ENCODE measurements around the gene ITPKC. TPM values are rescaled to one million over a fixed set of nuclear protein-coding genes. Genes with fewer than 3 reads are reported as not detected.

ITPKC gene
- total RNA-seq, 2 experiments from 2014 or later: 6.6 to 6.8 TPM

DNA sequence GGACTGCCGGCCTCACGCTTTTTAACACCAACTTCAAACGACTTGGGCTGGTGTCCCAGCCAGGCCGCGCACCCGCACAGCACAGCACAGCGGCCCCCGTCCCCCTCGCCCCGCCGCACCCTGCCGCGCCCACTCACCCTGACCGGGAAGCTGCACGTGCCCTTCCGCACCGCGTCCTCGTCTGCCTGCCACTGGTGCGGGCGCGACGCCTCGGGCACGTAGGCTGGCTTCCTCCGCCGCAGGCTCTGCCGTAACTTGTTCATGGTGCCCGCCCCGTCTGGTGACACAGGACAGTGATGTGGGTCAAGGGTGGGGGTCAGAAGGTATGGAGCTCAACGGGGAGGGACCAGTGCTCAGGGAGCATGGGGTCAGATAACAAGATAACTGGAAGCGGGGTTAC, 32.6 kb upstream of the ITPKC start:
- ChIA-PET POLR2A (no interaction called here), CTCF (interaction anchor here (0.6 kb wide), 1 partner anchor 97 kb away, joined by 3 read pairs; no protein-coding TSS in a partner anchor)
- Mint-ChIP-seq H3K27me3 (no peaks in the 10 kb centered on the region), H3K36me3 (ENCODE audit: low read depth) (peaks cover 6% of the 10 kb centered on the region), H3K4me3 (no peak overlapping the region), H3K4me1 (no peaks in the 10 kb centered on the region), H3K27ac (no peak overlapping the region), H3K9me3 (no peaks in the 10 kb centered on the region)
- no peak for DNase-seq

DNA sequence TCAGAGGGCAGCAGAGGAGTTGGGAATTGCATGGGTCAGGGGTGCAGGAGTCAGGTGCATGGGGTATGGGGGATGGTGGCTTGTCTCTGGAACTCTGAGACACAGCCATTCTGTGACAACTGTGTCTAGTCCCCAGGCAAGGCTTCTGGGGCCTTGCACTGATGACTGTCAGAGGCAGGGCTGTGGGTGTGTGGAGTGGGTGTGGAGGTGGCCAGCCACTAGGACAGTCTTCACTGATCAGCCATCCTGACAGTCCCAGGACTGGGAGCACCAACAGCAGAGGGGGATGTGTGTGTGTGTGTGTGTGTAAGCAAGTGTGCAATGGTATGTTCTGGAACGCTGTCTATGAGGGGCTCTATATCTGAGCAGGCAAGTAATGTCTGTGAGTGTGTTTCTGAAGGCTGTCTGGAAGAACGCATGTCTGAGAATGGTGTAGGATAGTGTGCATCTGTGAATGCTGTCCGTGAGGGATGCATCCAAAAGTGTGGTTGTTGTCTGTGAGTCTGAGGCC, 31.8 kb upstream of the ITPKC start:
- no peak overlapping the region for H3K4me3 Mint-ChIP-seq
- H3K9me3 Mint-ChIP-seq: no peaks in the 10 kb centered on the region
- ChIA-PET POLR2A (no interaction called here), CTCF (no interaction called here)
- H3K4me1 Mint-ChIP-seq: no peaks in the 10 kb centered on the region
- DNase-seq: no peak
- peaks cover 6% of the 10 kb centered on the region for H3K36me3 Mint-ChIP-seq (ENCODE audit: low read depth)
- no peak overlapping the region for H3K27ac Mint-ChIP-seq
- no peaks in the 10 kb centered on the region for H3K27me3 Mint-ChIP-seq

DNA sequence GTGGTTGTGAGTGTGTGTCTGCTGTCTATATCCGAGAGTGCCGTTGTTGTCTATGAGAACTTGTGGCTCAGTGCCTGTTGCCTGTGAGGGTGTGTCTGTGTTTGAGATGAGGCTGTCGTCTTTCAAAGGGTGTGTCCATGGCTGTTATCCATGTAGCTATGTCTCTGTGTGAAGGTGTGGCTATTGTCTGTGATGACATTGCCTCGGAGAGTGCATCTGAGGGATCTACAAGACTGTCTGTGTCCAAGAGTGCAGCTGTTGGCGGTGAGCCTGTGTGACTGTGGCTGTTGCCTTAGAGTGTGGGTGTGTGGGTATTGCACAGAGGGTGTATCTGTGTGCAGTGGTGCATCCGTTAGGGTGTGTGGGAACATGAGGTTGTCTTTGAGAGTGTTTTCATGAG, 31.3 kb upstream of the ITPKC start:
- H3K27me3 Mint-ChIP-seq: no peaks in the 10 kb centered on the region
- CTCF ChIA-PET: no interaction called here
- no peaks in the 10 kb centered on the region for H3K4me1 Mint-ChIP-seq
- no peak for DNase-seq
- no peaks in the 10 kb centered on the region for H3K9me3 Mint-ChIP-seq
- no peak overlapping the region for H3K27ac Mint-ChIP-seq
- peaks cover 6% of the 10 kb centered on the region for H3K36me3 Mint-ChIP-seq (ENCODE audit: low read depth)
- no peak overlapping the region for H3K4me3 Mint-ChIP-seq
- POLR2A ChIA-PET: no interaction called here

DNA sequence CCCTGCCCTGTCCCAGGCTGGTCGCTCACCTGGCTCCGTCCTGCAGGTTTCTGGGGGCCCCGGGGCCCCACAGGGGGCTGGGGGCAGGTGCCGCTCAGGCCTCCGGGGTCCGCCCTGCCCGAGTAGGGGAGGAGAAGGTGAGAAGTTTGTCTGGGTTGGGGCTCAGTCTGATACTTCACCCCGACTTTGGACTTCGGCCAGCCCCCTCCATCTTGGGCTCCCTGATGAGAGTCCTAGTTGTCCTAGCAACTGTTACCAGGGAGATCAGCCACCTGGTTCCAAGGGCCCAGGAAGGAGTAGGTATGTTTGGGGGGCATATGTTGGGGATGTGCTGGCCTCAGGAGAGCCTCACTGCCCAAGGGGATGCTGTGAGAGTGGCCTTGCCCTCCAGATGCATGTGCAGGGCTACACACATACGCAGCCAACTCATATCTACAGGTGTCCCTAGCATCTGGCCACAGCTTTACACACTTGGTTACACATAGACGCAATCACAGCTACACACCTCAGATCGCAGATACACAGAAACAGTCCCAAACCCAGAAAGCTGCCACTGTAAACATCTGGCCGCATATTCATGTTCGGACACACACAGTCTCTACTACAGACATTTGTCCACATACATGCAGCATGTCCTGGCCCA, 29.9 kb upstream of the ITPKC start:
- Mint-ChIP-seq H3K4me3 (no peak overlapping the region), H3K27ac (no peak overlapping the region), H3K36me3 (ENCODE audit: low read depth) (peaks cover 6% of the 10 kb centered on the region), H3K4me1 (peaks cover 2% of the 10 kb centered on the region), H3K27me3 (no peaks in the 10 kb centered on the region), H3K9me3 (no peaks in the 10 kb centered on the region)
- DNase-seq: no peak
- POLR2A ChIA-PET: no interaction called here
- CTCF ChIA-PET: no interaction called here

DNA sequence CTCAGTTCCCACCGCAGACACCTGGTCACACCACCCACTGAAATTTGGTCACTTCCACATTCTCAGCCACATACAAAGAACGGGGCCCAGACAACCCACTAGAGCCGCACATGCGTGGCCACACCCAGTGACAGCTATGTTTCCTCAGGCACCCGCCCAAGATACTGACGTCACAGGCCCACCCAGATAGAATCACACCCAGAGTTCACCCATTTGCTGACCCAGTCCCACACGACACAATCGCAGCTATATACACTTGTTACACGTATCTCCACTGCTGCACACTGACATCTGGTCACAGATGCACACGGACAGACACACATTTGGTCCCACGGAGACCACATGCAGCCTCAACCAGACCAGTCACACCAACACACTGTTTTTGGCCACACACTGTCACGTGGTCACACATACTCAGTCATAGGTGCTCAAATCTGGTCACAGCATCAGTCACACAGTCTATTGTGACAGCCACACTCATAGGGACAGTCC, 29.3 kb upstream of the ITPKC start:
- Mint-ChIP-seq H3K9me3 (no peaks in the 10 kb centered on the region), H3K27me3 (no peaks in the 10 kb centered on the region), H3K36me3 (ENCODE audit: low read depth) (peaks cover 6% of the 10 kb centered on the region), H3K27ac (no peak overlapping the region), H3K4me1 (peaks cover 2% of the 10 kb centered on the region), H3K4me3 (no peak overlapping the region)
- CTCF ChIA-PET: no interaction called here
- POLR2A ChIA-PET: no interaction called here
- DNase-seq: no peak

DNA sequence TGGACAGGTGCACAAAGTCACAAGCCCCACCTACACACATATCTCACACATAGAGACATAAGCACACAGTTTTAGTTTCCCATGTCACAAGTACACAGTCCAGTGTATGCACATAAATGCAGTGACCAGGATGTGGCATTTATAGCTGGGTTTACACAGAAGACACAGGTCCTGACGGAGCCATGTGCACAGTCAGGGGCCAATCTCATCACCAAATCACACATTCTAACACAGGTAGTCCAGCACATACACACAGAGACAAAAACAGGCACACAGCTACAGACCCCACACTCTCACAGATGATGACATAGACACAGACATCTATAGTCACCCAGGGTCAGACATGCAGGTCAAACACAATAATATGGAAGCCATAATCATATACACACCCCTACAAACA, 28.6 kb upstream of the ITPKC start:
- CTCF ChIA-PET: no interaction called here
- Mint-ChIP-seq H3K27ac (no peak overlapping the region), H3K4me1 (peaks cover 2% of the 10 kb centered on the region), H3K9me3 (no peaks in the 10 kb centered on the region), H3K27me3 (no peaks in the 10 kb centered on the region), H3K4me3 (no peak overlapping the region), H3K36me3 (ENCODE audit: low read depth) (peaks cover 6% of the 10 kb centered on the region)
- DNase-seq: no peak
- POLR2A ChIA-PET: no interaction called here

DNA sequence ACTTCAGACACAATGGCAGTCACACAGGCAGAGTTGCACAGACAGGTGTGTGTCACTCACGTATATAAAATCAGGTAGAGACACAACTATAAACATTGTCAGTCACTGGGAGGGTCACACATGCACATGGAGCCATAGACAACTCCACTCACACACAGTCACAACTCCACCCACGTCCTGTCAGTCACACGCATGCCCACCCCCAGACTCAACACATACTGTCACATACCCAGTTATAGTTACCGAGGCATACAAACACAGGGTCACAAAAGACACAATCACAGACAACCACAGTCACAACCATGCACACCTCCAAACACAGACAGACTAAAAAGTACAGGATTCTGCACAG, 27.9 kb upstream of the ITPKC start:
- CTCF ChIA-PET: no interaction called here
- Mint-ChIP-seq H3K9me3 (no peaks in the 10 kb centered on the region), H3K4me1 (peaks cover 2% of the 10 kb centered on the region), H3K36me3 (ENCODE audit: low read depth) (peaks cover 6% of the 10 kb centered on the region), H3K4me3 (no peak overlapping the region), H3K27ac (no peak overlapping the region), H3K27me3 (no peaks in the 10 kb centered on the region)
- POLR2A ChIA-PET: no interaction called here
- DNase-seq: no peak

DNA sequence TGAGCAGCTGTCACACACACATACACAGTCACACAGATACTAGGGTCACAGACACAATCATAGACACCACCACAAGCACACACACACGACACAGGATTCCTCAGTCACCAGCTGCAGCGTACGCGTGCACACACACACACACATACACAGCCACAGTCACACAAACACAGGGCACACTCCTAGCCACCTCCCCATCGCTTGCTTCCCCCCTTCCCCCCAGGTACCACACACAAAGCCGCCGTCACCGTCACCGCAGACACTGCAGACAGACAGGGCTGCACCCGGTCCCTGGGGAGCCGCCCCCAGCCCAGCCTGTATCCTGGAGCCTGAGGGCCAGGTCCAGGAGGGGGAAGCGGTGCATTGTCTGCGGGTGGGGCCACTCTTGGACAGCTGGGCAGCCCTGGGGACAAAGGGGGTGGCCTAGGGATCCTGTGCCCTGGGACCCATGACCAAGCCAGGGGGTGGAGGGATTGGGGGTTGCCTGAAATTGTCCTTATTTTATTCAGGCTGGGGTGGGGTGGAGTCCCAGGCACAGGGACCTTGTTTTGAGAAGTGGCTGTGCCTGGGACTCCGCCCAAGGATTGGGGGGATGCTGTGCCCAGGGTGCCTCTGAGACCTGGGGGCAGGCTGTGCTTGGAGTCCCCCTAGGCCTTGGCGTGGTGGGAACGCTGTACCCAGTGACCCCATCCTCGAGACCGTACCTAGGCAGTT, 27.4 kb upstream of the ITPKC start:
- Mint-ChIP-seq H3K27ac (no peak overlapping the region), H3K4me3 (no peak overlapping the region), H3K36me3 (ENCODE audit: low read depth) (peaks cover 6% of the 10 kb centered on the region), H3K27me3 (no peaks in the 10 kb centered on the region), H3K4me1 (peaks cover 2% of the 10 kb centered on the region), H3K9me3 (no peaks in the 10 kb centered on the region)
- POLR2A ChIA-PET: no interaction called here
- DNase-seq: no peak
- CTCF ChIA-PET: no interaction called here

DNA sequence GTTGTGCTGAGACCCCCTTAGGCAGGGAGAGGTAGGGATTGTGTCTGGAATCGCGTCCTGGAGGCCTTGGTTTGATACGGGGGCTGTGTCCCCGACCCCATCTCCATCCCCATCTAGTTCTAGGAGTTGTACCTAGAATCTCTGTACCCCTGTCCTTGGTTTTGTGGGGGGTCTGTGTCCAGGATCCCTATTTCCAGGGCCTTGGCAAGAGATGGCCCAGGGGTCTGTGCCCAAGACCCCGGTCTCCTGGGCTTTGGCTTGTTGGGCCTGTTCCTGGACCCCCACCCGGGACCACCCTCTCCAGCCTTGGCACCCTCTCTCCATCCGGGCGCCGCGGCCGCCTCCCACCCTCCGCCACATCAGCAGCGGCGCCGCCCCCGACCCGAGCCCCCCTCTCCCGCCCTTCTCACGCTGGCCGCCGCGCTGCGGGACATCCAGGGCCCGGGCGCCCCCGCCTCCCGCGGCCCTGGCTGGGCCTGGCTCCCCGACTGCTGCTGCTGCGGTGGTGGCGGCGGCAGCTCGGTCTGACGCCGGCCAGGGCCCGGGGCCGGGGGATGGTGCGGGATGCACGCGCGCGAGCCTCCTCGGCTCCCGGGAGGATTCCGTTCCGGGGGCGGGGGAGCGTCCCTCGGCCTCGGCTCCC, 26.7 kb upstream of the ITPKC start, which contains the start of gene NUMBL:
Gene NUMBL, minus strand, starts transcription at position 602 of the 643 bp plus-strand sequence. Its CDS starts 168 bp downstream, at position 434.
- no peak for DNase-seq
- Mint-ChIP-seq H3K4me1 (peaks cover 2% of the 10 kb centered on the region), H3K9me3 (no peaks in the 10 kb centered on the region), H3K27ac (peak within 1 kb of the TSS; percentile 56), H3K27me3 (no peaks in the 10 kb centered on the region), H3K4me3 (peak within 1 kb of the TSS; percentile 78), H3K36me3 (ENCODE audit: low read depth) (peaks cover 6% of the 10 kb centered on the region)
- ChIA-PET CTCF (interaction anchor here (1.3 kb wide), 1 partner anchor 60 kb away, joined by 3 read pairs; the partner anchor contains the start of gene ACTMAP), POLR2A (interaction anchor here (0.9 to 1.9 kb wide), 4 partner anchors 26 to 572 kb away, joined by 4 to 11 read pairs (median 6); partner anchors contain the start of genes ACTMAP, COQ8B, ITPKC and RAB4B)

DNA sequence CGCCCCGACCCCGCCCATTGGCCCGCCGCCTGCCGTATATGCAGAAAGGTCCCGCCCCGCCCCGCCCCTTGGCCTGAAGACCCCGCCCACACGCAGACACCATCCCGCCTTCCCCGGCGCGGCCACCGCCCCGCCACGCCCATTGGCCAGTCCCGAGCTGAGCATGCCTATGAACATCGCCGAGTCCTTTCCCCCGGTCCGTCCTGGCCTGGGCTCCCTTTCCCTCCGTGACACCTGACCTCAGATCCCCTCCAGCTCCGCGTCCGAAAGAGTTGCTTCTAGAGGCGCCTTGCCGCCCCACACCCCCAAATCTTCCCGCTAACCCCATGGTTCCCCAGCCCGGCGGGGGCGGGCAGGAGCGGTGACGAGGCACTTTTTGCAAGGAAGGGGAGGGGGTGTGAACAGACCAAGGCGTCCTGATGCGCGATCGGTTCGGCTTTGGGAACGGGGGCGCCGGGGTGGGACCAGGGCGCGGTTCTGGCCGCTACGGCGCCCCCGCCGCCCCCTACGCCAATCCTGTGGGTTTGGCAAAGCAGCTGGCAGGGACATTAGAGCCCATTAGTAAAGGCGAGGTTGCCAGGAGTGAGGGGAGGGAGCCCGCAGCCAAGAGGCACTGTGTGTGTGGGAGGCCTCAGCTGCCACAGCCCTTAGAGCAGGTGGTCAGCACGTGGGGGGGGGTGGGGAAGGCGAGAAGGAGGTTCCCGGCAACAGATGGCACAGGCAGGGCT, 26.1 kb upstream of the ITPKC start:
- Mint-ChIP-seq H3K27me3 (no peaks in the 10 kb centered on the region), H3K27ac (peak overlapping the region; percentile 56), H3K4me3 (peak overlapping the region; percentile 78), H3K9me3 (no peaks in the 10 kb centered on the region), H3K4me1 (peaks cover 2% of the 10 kb centered on the region), H3K36me3 (ENCODE audit: low read depth) (no peaks in the 10 kb centered on the region)
- DNase-seq: peak; percentile 90
- ChIA-PET CTCF (interaction anchor here (1.3 kb wide), 1 partner anchor 60 kb away, joined by 3 read pairs; the partner anchor contains the start of gene ACTMAP), POLR2A (interaction anchor here (0.7 to 1.9 kb wide), 6 partner anchors 9 to 571 kb away, joined by 3 to 11 read pairs (median 6); partner anchors contain the start of genes ACTMAP, COQ8B, ITPKC and RAB4B)

DNA sequence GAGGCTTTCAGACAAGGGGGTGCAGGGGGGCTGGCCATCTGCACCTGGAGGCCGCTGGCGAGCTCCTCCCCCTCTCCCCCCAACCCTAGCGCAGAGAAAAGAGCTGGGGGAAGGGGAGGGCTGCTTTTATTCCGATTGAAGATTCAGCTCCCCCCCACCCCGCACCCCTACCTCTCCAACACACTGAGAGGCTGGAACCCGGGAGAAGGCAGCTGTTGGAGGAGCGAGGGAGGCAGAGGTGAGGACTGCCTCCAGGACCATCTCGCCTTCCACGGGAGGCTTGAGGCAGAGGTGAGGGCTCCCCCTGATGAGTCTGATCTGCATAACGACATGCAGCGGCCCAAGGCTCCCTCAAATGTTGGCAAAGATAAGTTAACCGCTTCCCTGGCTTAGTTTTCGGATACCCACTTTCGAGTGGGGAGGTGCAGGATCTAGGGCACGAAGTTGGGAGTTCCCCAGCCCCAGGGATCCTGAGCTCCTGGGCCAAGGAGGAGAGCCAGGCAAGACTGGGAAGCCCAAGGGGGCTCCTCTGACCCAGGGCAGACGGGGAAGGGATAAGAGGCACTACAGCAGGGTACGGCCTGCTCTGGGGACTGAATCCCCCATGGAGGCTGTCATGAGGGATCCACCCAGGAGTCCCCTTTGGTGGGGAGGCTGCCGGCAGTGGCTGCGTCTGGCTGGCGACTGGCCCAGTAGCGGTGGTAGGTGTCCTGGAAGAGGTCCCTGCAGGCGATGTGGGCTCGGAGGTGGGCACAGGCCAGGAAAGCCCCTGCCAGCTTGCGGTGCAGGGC, 25.3 kb upstream of the ITPKC start:
- Mint-ChIP-seq H3K36me3 (ENCODE audit: low read depth) (no peaks in the 10 kb centered on the region), H3K27ac (no peak overlapping the region), H3K4me3 (no peak overlapping the region), H3K9me3 (no peaks in the 10 kb centered on the region), H3K4me1 (peaks cover 2% of the 10 kb centered on the region), H3K27me3 (no peaks in the 10 kb centered on the region)
- ChIA-PET CTCF (interaction anchor here (0.6 to 1.3 kb wide), 2 partner anchors 59 to 553 kb away, joined by 3 read pairs; partner anchors contain the start of gene ACTMAP), POLR2A (interaction anchor here (0.7 to 1.9 kb wide), 5 partner anchors 8 to 571 kb away, joined by 3 to 11 read pairs (median 7); partner anchors contain the start of genes ACTMAP, COQ8B, ITPKC and RAB4B)
- no peak for DNase-seq

DNA sequence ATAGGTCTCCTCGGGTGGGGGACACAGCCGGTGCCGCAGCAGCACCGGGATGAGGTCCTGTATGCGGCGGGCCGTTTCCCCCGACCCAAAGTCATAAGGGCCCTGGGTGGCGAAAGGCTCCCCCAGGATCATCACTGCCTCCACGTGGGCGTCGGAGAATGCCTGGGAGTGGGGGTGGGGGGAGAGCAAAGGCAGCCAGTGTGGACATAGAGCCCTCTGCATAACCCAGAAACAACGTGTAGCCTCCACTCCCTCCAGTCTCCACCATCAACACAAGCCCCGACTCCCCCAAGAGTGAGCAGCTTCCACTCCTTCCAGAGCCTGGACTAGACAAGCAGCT, 24.7 kb upstream of the ITPKC start:
- Mint-ChIP-seq H3K27me3 (no peaks in the 10 kb centered on the region), H3K36me3 (ENCODE audit: low read depth) (no peaks in the 10 kb centered on the region), H3K4me1 (peaks cover 2% of the 10 kb centered on the region), H3K4me3 (no peak overlapping the region), H3K27ac (no peak overlapping the region), H3K9me3 (no peaks in the 10 kb centered on the region)
- POLR2A ChIA-PET: interaction anchor here (1.2 kb wide), 1 partner anchor 58 kb away, joined by 7 read pairs; the partner anchor contains the start of gene ACTMAP
- CTCF ChIA-PET: interaction anchor here (0.6 kb wide), 1 partner anchor 552 kb away, joined by 3 read pairs; no protein-coding TSS in a partner anchor
- no peak for DNase-seq
